HG03442 (cell line): ENCODE results near the gene ELMO1.

Source experiments
- ATAC-seq: cut with Tn5 transposase; IDR thresholded peaks from one replicate; pipeline ENCODE4 v1.9.1; 2021; ENCODE audit warnings: mild to moderate bottlenecking, moderate library complexity; ENCODE audit not compliant: unreplicated experiment

ELMO1 gene

DNA sequence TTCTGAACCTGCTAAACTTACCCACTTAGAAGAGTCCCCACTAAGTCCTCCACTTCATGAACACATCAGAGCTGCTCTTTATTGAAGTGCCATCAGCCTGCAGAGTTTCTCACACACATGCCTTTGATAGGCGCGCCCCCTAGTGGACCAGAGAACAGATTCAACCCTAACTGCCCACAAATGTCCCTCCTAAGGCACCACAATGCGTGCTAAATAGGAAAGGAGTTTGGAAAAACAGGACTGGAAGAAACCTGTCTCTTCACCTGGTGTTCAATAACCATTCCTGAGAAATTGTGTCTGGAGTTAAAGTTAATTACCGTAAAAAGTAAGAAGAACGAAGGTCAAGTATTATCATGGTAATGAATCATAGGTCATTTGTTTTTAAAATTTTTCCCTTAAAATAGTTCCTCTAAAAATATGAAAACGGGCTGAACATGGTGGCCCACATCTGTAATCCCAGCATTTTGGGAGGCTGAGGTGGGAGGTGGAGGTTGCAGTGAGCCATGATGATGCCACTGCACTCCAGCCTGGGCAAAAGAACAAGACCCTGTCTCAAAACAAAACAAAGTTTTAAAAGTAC, 249.7 kb downstream of the ELMO1 start:
- no peak for ATAC-seq

DNA sequence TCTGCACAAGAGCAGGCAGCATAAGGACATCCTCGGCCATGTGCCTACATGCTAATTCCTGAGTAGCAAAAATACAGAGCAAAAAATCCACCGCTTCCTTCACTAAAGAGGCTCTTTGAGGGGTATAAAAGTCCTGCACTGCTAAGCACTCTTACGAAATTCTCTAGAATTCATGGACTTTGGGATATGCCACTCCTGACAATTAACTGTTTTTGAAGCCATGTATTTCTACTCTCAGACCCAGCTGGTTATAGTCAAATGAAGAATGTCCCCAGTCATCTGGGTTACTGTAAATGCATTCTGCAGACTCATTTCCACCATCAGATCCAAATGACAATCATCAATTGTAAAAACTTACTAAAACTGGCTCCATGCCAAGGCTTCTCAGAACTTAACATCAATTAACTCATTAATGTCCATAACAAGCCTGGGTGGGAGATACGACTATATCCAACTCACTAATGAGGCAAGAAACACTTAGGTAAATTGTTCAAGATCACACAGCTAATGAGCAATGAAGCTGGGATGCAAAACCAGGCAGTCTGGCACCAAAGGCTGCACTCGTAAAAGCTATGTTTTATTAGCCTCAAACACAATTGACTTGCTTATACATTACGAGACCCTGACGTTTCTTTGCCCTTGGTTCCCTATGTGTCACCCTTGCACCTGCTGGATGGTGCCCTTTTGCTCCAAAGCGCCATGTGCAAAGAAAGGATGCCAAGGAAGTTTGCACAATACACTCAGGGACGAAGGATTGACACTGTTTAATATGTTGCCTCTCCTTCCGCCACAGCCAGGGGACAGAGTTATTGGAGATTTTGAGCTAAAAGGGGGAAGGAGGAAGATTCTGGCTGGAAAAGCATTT, 250.4 kb downstream of the ELMO1 start:
- ATAC-seq, result no peak

DNA sequence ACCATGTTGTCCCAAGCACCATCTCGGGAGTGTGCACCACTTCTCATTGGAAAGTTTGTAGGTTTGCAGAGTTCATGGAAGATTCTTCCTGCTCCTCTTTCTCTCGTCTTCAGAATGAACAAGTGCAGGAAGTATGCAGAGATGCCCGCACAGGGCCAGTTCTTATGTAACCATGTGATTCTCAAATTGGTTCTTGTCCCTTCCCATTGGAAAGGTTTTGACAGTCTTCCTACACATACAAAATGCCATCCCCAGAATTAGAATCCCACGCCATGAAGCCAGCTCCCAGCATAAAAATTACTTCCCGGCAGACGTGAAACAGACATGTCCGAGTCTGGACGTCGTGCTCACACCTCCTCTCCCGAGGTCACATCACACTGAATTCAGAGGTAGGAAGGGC, 251.6 kb downstream of the ELMO1 start:
- no peak for ATAC-seq

DNA sequence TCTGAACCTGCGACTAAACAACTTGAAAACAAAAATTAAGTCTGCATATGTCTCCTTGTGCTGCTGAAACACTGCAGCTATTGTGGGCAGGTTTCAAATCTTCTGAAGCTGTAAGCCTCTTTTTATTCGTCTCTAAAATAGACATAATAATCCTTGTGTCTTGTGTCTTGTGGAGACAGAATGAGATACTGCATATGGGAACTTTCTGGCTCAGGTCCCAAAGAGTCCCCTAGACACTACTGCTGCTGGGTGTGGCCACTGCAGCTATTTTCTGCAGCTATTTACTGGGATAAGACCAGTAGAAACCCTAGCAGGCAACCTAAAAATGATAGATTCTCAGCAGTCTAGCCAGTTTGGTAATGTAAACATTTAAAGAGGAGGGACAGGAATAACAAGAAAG, 252.0 kb downstream of the ELMO1 start:
- no peak for ATAC-seq

DNA sequence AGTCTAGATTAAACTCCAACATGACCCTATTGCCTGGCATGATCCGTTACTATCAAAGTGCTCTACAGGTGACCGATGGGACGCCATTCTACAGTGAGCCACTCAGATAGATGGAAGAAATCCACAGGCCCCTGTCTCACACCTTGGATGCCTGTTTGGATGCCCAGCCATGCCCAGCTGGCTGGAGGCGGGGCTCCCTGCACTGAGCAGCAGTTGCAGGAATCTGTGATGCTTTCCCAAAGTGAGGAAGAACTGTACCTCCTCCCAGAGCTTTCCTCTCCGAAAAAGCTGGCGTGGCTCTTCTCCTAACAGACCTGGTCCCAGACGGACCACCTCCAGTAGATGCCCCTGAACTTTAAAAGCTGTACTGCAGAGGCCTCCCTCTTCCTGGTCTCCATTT, 253.3 kb downstream of the ELMO1 start:
- no peak for ATAC-seq

DNA sequence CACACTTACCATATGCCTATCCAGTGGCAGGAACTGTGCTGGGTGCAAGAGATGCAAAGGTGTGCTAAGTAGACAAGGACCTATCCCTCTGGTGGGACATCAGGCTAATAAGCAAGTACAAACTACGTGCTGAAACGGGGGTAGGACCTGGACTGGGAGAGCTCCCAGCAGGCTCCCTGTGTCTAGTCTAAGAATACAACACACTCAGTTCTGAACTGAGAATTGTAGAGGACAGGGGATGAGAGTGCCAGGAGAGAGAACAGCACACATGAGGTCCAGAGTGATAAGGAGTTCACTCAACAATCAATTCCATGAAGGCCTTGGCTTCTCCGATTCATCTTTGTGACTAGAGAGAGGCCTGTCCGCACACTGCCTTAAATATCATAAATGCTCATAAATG, 253.7 kb downstream of the ELMO1 start:
- no peak for ATAC-seq

DNA sequence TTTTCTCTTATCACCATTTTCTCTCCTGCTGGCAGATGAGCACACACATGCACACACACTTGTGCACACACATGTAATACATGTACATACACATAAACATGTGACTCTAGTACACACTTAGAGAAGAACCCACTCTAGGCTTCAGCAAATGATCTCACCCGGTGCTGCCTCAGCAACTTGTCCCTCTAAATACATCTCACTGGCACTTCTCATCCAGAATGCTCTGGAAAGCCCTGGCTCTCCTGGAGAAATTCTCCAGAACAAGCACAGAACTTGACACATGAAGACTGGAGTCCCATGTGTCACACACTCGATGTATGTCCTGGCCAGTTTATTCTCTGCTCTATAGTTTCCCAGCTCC, 254.9 kb downstream of the ELMO1 start:
- no peak for ATAC-seq

DNA sequence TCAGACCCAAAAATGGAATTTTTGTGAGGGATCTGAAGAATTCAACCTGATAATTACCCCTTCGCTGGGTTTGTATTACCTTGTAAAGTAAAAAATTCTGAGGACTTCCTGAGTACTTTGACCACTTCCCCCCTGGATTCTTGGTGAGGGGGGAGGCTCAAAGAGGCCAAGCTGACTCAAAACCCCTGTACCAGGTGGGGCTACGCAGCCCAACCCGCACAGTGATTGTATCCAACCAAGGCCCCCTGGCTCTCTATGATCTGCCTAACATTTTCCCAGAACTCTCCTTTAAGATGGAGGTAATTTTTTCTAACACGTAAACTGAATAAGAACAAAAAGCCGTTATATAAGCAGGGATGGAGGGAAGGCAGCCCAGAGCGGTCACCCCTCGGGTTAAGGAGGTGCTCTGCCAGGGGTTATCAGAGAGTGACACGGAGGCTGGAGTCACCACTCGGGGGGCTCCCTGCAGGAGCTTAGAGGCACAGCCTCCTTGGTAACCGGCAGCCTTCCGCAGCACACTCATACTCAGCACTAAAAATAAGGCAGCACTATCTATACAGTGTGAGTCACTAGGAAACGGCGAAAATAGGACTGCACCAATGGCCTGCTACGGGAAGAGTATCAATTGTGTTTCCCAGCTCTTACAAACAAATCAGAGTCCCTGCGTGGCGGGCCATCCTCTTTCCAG, 255.4 kb downstream of the ELMO1 start:
- no peak for ATAC-seq

DNA sequence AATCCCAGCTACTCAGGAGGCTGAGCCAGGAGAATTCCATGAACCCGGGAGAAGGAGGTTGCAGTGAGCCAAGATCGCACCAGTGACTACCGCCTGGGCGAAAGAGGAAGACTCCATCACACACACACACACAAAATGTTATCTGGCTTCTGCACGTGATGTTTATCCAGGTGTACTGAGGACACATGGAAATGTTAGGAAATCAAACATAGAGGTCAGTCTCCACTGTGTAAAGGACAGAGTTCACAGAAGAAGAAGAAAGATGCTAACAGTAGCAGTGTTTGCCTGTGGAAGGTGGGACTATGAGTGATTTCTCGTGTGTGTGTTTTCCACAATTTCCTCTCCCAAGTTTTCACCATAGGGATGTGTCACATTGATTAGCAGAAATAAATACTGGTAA, 256.9 kb downstream of the ELMO1 start:
- ATAC-seq, result no peak

DNA sequence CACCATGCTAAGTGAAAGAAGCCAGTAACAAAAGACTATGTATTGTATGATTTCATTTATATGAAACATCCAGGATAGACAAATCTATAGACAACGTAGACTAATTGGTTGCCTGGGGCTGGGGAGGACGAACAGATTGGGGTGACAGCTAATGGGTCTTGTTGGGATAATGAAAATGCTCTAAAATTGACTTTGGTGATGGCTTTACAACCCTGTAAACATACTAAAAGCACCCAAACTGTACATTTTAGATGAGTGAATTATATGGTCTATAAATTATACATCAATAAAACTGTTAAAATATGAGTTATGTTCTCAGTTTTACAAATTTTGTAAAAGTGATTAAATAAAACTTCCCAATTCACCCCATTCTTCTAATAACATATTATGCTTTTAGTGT, 261.5 kb downstream of the ELMO1 start:
- ATAC-seq, result no peak

DNA sequence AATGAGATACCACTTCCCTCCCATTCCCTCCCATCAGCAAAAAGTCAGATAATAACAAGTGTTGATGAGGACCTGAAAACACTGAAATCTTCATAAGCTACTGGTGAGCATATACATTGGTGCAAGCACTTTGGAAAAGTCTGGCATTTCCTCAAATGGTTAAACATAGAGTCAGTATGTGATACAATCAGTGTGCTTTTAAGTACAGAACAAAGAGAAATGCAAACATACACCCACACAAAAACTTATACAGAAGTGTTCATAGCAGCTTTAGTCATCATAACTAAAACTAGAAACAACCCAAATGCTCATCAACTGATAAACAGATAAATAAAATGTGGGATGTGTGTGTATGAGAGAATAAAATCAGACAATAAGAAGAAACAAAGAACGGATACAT, 261.9 kb downstream of the ELMO1 start:
- ATAC-seq, result no peak

DNA sequence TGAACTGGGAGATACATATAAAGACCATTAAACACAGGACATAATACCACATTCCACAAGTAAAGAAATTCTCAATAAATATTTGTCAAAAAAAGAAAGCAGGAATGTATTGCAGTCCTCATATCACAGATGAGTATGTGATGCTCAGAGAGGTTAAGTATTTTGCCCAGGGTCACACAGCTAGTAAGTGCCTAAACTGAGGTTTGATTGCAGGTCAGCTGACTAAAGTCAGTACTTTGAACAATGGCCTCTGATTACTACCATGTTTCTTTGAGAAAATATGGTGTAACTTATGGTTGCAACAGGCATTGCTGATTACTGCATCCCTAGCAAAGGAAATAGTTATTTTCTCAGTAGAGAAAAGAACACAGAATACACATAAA, 267.1 kb downstream of the ELMO1 start:
- no peak for ATAC-seq

DNA sequence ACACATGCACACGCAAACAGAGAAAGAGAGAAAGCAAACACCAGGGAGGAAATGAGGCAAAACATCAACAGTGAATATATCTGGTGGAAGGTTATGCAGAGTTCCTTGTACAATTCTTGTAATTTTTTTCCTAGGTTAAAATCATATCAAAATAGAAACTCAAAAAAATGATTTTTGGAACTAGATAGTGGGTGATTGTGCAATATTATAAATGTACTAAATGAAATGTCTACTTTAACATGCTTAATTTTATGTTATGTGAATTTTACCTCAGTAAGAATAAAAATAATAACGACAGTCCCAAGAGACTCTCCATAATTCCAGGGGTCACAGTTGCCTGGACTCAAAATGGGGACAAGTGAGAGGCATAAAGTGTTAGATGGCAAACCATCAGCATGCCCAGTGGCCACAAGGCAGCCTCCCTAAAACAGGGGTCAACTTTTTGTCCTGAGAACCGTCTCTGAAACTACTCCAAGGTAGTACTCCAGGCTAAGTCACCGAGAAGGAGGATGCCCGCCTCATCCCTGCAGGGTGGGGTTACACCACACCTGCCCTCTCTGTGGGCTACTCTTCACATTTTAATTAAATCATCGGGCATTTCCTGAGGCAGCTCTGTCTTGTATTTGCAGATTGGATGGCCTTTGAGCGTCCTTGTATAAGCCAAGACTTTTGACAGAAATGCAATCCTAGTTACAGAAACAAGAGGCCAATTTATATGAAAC, 267.7 kb downstream of the ELMO1 start:
- ATAC-seq, result no peak

DNA sequence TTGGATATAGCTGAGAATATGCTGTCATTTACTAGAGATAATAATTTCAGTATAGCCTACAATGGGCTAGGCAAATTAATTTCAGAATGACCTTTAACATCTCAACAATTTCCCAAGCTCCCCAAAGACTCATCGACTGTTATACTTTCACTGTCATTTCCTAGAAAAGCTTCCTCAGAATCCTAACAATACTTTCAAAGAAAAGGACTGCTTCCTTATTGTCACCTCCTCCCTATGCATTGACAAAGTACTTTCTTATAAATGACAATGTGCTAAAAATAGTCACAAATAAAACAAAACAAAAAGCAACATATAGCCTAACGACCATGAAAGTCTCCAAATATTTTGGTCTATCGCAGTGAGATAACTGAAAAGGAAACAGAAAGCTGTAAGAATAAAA, 272.6 kb downstream of the ELMO1 start:
- no peak for ATAC-seq

DNA sequence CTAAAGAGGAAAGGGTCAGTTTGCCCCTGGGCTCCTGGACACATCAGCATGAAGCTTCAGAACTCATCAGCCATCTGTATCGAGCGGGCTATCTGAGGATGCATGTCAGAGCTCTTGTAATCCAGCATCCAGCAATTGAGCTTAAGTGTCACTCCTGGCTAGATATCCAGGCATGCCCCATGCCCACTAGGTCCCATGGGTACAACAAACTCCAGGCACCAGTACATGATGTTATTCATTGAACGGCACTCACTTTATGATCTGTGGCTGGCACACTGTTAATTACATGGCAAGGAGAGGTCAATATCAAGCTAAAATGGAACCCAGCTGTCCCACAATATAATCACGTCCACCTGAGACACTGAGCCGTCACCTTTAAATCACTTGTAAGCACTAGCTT, 274.2 kb downstream of the ELMO1 start:
- ATAC-seq, result no peak

DNA sequence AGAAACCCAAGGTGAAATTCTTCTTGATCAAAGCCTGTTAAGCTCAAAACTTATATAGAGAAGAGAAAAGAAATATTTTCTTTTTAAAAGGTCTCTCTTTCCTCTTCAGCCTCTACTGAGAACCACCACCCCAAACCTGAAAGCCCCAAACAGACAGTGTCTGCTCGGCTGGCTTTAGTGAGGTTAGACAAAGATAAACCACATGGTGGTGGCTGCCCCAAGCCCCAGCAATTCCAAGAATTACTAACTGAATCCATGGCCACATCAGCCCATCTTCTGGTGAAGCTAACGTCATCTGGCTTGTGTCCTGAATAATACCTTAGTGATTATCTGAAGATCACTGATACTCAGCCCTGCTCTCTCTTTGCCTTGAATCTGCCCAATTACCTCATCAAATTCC, 275.0 kb downstream of the ELMO1 start:
- no peak for ATAC-seq

DNA sequence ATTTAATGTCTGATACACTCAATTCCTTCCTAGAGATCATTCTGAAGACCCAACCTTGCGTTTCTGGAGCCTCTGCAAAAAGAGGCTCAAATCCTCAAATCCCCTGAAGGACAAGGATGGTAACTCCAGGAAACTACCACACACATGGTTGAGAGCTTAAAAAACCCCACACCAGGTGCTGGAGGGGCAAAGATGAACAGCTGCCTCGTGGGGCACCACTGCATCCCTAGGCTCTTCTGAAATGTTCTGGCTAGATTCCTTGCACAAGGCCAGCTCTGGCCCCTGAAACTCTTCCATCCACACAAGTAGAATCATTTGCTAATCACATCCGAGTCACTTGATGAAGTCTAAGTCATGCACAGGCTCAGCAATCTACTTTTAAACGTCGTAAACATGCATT, 286.6 kb downstream of the ELMO1 start:
- ATAC-seq, result no peak

DNA sequence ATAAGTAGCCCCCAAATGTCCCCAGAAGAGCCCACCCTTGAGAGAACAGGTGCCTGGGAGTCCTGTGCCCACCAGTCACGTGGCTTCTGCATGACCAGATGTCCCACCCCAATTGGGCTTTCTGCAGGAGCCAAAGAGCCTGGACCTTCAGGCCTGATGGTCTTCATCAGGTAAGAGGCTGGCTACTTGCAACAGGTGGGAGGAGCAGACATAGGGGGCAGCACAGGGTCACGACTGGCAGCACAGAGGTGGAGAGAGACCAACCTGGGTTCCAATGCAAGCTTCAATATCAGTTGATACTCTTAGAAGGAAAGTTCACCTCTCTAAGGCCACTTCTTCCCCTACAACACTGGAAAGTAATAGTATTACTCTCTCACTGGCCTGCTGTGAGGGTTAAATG, 288.0 kb downstream of the ELMO1 start:
- no peak for ATAC-seq

DNA sequence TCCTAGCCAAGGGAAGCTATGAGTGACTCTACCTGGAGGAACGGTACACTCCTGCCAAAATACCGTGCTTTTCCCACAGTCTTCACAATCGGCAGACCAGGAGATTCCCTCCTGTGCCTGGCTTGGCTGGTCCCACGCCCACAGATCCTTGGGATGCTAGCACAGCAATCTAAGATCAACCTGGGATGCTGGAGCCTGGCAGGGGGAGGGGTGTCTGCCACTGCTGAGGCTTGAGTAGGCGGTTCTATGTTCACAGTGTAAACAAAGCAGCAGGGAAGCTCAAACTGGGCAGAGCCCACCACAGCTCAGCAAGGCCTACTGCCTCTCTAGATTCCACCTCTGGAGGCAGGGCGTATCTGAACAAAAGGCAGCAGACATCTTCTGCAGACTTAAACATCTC, 295.3 kb downstream of the ELMO1 start:
- ATAC-seq, result no peak

DNA sequence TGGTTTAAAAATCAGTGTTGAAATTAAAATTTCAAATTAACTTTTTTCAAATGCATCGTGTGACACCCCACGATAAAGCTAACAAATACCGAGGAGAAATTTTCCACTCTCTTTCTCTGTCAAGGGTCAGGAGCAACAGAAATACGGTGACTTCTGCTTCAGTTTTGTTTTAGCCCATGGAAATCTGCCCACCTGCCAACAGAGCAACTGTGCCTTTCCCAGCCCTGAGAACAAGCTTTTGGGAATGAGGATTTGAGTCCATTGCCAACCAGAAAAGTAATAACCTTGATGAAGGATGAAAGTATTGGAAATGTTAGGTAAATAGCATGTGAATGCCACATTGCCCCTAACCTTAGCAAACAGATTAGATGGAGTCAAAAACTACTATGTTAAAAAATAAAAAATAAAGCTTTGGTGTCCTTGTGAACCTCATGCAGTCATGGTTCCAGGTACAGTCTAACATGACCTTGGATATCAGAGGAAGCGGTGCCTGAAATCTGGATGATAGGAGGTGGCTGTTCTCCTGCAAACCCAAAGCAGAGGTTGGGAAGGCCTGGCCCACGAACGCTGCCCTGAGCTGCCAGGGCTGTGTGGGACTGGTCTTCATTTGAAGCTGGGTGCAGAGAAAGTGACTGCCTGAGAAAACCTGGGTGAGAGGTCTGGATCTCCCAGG, 296.8 kb downstream of the ELMO1 start:
- no peak for ATAC-seq

DNA sequence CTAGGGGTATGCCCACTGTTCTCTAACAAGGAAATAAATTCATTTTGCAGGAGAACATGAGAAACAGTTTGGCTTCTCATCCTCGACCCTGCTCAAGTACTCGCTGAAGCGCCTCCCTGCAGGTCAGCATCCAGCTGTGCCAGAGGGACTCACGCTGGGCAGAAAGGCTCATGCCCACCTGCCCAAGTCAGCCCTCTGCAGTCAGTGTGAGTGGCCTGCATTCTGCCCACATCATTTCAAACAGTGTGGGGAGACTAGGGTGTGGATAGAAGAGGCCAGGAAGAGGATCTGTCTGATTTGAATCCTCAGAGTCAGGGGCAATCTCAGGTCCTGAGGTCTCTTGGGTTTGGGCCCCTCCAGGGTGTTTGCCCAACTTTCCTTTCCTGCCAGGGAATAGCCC, 297.8 kb downstream of the ELMO1 start:
- no peak for ATAC-seq
